ENCODE data around the gene ZCCHC12.

Gene ZCCHC12

DNA sequence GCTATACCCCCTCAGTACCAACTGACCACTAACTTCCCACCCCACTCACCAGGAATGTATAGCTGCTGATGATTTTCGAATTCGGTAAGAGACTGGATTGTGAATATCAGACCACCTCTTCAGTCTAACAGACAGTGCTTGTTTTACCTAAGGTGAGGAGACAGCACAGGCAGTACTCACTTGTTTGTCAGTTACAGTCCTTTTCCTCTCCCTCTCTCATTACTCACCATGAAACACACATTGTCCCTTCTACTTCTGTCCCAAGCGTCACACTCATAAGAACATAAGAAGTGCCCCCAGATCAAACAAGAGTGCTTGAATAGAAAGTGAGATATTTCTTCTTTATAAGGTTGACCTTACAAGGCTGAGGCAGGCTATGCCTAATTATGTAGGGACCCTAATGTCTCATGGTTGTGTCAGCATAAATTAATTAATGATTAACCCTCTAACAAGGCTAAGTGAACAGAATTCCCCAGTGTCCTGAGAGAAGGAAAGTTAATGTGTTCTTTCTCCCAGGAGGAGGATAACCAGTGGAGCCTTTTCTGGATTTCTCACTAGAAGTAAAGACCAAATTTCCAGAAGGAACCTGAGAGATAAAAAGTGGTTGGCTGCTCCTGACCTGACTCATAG is 32.2 kb downstream of the ZCCHC12 start:
- no peaks in the 10 kb centered on the region for H3K36me3 Mint-ChIP-seq (ENCODE audit: low read depth)
- no peaks in the 10 kb centered on the region for H3K4me1 Mint-ChIP-seq (ENCODE audit: low read depth)
- no peak for DNase-seq
- no peak overlapping the region for H3K27ac Mint-ChIP-seq
- no peak overlapping the region for H3K4me3 Mint-ChIP-seq
- H3K27me3 Mint-ChIP-seq, result peaks cover 42% of the 10 kb centered on the region
- no peaks in the 10 kb centered on the region for H3K9me3 Mint-ChIP-seq

DNA sequence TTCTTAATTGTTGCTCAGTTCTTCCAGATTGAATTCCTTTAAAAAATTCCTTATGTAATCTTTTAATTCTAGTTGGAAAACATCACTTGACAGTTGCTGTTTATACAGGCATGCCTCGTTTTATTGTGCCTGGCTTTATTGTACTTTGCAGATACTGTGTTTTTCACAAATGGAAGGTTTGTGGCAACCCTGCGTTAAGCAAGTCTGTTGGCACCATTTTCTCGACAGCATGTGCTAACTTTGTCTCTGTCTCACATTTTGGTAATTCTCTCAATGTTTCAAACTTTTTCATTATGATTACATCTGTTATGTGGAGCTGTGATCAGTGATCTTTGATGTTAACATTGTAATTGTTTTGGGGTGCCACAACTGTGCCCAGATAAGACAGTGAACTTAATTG is 33.4 kb downstream of the ZCCHC12 start:
- H3K27me3 Mint-ChIP-seq, result peaks cover 42% of the 10 kb centered on the region
- H3K9me3 Mint-ChIP-seq, result no peaks in the 10 kb centered on the region
- no peaks in the 10 kb centered on the region for H3K4me1 Mint-ChIP-seq (ENCODE audit: low read depth)
- no peak for DNase-seq
- H3K36me3 Mint-ChIP-seq (ENCODE audit: low read depth), result no peaks in the 10 kb centered on the region
- H3K4me3 Mint-ChIP-seq, result no peak overlapping the region
- H3K27ac Mint-ChIP-seq, result no peak overlapping the region

DNA sequence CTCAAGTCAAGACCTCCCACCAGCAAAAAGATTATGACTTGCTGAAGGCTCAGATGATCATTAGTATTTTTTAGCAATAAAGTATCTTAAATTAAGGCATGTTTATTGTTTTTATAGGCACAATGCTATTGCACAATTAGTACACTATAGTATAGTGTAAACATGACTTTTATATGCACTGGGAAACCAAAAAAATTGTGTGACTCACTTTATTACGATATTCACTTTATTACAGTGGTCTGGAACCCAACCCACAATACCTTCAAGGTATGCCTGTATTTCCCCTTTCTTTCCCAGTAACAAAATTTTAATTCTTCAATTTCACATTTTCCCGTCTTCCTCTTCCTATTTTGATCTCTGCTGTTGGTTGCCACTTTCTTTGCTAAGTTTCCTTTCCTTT is 37.7 kb downstream of the ZCCHC12 start:
- no peak for DNase-seq
- H3K9me3 Mint-ChIP-seq, result no peaks in the 10 kb centered on the region
- peaks cover 33% of the 10 kb centered on the region for H3K27me3 Mint-ChIP-seq
- no peak overlapping the region for H3K27ac Mint-ChIP-seq
- H3K4me3 Mint-ChIP-seq, result no peak overlapping the region
- no peaks in the 10 kb centered on the region for H3K36me3 Mint-ChIP-seq (ENCODE audit: low read depth)
- H3K4me1 Mint-ChIP-seq (ENCODE audit: low read depth), result no peaks in the 10 kb centered on the region

DNA sequence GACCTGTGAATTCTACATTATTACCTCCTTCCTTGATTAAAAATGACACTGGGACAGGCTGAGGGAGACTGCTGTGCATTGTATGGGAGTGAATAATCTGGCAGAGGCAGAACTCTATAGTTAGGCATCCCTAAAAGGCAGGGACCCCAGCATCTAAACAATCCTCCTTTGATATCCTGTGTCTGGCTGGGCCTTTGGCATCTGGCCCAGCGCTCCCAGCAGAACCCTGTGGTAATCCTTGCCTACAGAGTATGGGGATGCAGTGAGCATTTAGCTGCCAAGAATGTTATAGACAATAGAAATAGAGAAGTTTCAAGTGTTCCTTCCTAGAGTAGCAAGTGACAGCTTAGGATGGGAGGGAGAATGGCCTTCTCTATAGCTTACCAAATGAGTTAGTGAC is 38.5 kb downstream of the ZCCHC12 start:
- H3K27me3 Mint-ChIP-seq, result peaks cover 33% of the 10 kb centered on the region
- no peak overlapping the region for H3K27ac Mint-ChIP-seq
- no peaks in the 10 kb centered on the region for H3K9me3 Mint-ChIP-seq
- no peaks in the 10 kb centered on the region for H3K4me1 Mint-ChIP-seq (ENCODE audit: low read depth)
- H3K36me3 Mint-ChIP-seq (ENCODE audit: low read depth), result no peaks in the 10 kb centered on the region
- DNase-seq, result no peak
- no peak overlapping the region for H3K4me3 Mint-ChIP-seq

DNA sequence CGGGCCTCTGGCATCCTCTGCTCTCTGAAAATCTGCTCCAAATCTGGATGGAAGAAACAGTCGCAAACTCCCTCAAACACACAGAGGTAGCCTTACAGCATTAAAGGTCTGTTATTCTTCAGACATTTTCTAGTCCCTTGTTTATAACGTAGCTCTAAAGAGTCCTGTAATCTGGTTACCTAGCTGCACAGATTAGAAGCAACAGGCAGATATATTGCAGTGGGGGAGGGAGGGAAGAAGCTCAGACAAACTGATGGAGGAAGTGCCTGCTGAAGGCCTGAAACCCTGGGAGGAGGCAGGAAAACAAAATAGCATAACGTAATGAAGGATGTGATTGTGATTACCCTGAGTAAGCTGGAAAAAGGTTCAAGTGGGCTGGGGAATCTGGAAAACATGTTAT is 39.4 kb downstream of the ZCCHC12 start:
- Mint-ChIP-seq H3K4me1 (ENCODE audit: low read depth) (no peaks in the 10 kb centered on the region), H3K4me3 (no peak overlapping the region), H3K9me3 (no peaks in the 10 kb centered on the region), H3K36me3 (ENCODE audit: low read depth) (no peaks in the 10 kb centered on the region), H3K27ac (no peak overlapping the region), H3K27me3 (peaks cover 32% of the 10 kb centered on the region)
- no peak for DNase-seq

DNA sequence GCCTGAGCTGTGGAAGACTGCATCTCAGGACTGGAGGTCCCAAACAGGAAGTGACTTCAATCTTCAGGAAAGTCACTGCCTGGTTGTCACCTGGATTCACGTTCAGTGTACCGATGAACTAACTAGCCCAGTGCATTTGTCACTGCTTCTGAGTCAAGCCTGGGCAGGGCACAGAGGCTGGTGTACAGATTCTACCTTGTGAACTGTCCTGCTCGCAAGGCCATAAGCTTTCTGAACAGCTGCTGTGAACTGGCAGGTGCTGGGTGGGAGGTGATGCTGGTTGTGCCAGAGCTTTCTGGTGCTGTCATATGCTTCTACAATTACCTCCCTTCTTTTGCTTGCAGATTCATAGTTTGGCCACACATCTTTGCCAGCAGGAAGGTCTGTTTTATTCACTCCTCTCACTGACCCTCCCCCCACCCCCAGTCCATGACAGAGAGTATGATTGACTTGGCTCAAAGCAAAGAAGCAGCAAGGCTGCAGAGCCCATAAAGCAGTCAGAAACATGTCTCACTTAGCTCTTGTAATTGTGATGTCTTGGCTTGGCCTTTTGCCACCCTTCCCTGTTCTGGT is 40.5 kb downstream of the ZCCHC12 start:
- Mint-ChIP-seq H3K4me3 (no peak overlapping the region), H3K27ac (no peak overlapping the region), H3K9me3 (no peaks in the 10 kb centered on the region), H3K27me3 (peaks cover 23% of the 10 kb centered on the region), H3K36me3 (ENCODE audit: low read depth) (no peaks in the 10 kb centered on the region), H3K4me1 (ENCODE audit: low read depth) (no peaks in the 10 kb centered on the region)
- DNase-seq, result no peak

DNA sequence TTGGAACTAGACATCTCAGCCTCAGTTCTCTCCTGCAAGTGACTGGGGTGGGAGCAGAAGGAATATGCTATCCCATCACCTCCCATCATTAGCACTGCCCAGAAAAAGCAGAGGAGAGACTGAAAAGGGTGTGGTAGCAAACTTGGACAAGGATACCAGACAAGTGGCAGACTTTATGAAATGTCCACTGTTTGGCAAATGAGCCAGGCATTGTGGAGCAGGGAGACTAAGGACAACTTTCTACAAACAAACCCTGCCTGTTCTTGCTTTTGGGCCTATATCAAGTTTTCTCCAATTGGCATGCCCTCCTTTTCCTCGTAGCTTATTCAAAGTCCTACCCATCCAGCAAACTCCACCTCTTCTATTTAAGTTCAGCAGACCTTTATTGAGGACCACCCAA is 41.6 kb downstream of the ZCCHC12 start:
- H3K27me3 Mint-ChIP-seq, result peaks cover 14% of the 10 kb centered on the region
- no peaks in the 10 kb centered on the region for H3K36me3 Mint-ChIP-seq (ENCODE audit: low read depth)
- DNase-seq, result no peak
- no peaks in the 10 kb centered on the region for H3K9me3 Mint-ChIP-seq
- H3K4me1 Mint-ChIP-seq (ENCODE audit: low read depth), result no peaks in the 10 kb centered on the region
- H3K4me3 Mint-ChIP-seq, result no peak overlapping the region
- no peak overlapping the region for H3K27ac Mint-ChIP-seq

DNA sequence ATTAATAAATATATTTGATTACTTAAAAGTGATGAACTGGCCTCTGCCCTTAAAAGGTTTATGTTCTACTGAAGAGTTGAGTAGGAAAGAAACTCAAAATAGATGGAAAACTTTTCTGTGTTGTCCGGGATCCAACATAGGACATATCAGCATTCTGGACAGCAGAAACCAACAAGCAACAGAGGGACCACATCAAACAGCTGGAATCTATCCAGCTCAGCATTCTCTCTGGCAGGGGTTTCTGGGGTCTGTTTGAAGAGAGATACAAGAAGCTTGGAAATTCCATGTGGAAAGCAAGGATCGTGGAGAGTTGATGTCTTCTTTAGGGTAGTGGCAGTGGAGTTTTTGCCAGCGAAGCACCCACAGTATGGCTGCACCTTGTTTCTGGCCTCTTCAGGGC is 43.6 kb downstream of the ZCCHC12 start:
- H3K27me3 Mint-ChIP-seq, result peaks cover 16% of the 10 kb centered on the region
- H3K36me3 Mint-ChIP-seq (ENCODE audit: low read depth), result no peaks in the 10 kb centered on the region
- H3K4me3 Mint-ChIP-seq, result no peak overlapping the region
- no peaks in the 10 kb centered on the region for H3K9me3 Mint-ChIP-seq
- DNase-seq, result no peak
- H3K27ac Mint-ChIP-seq, result no peak overlapping the region
- H3K4me1 Mint-ChIP-seq (ENCODE audit: low read depth), result no peaks in the 10 kb centered on the region

DNA sequence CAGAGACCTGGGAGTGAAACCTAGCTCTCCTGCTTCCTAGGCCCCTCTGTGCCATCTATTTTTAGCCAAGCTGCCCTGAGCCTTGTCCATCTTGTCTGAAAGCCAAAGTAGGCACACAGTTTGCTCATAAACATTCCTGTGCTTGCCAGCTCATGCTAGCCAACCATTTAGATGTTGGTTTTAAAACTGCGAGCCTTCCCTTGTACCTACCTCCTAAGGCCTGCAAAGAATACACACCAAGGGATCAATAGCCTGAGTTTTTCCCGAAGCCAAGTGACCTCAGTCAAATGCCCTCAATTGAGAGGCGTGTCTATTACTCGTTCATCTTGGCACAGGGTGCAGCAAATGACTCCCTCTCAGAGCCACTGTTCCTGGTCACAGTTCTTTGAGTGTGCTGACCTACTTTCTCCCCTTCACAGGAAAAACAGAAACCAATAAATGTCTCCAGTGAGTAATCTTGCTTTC is 48.5 kb downstream of the ZCCHC12 start:
- Mint-ChIP-seq H3K9me3 (no peaks in the 10 kb centered on the region), H3K27me3 (peaks cover 16% of the 10 kb centered on the region), H3K36me3 (ENCODE audit: low read depth) (no peaks in the 10 kb centered on the region), H3K4me3 (no peak overlapping the region), H3K4me1 (ENCODE audit: low read depth) (no peaks in the 10 kb centered on the region), H3K27ac (no peak overlapping the region)
- DNase-seq, result no peak
